ENCODE data around the gene ATXN3.

DNA sequence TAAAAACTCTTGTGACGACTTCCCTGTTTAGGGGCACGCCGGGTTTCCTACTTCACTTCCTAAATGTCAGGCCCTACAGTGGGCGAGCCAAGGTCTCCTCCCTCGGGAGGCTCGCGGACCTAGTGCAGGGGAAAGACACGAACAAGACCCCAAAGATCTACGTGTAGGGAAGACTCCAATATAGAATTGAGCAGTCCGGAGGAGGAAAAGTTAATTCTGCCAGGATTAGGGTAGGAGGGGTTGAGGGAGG lies 564 bp downstream of the ATXN3 start:
- TF ChIP-seq, protein P1, sequence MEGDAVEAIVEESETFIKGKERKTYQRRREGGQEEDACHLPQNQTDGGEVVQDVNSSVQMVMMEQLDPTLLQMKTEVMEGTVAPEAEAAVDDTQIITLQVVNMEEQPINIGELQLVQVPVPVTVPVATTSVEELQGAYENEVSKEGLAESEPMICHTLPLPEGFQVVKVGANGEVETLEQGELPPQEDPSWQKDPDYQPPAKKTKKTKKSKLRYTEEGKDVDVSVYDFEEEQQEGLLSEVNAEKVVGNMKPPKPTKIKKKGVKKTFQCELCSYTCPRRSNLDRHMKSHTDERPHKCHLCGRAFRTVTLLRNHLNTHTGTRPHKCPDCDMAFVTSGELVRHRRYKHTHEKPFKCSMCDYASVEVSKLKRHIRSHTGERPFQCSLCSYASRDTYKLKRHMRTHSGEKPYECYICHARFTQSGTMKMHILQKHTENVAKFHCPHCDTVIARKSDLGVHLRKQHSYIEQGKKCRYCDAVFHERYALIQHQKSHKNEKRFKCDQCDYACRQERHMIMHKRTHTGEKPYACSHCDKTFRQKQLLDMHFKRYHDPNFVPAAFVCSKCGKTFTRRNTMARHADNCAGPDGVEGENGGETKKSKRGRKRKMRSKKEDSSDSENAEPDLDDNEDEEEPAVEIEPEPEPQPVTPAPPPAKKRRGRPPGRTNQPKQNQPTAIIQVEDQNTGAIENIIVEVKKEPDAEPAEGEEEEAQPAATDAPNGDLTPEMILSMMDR (IDR thresholded peaks at IDR 0.05): no peak
- no peak for TF ChIP-seq MAX (CRISPR knock-in tag; IDR thresholded peaks at IDR 0.05)
- TF ChIP-seq ZNF121 (CRISPR knock-in tag; IDR thresholded peaks at IDR 0.05): no peak
- TF ChIP-seq ZMAT4 (CRISPR knock-in tag; IDR thresholded peaks at IDR 0.05): no peak
- TF ChIP-seq, protein P2, sequence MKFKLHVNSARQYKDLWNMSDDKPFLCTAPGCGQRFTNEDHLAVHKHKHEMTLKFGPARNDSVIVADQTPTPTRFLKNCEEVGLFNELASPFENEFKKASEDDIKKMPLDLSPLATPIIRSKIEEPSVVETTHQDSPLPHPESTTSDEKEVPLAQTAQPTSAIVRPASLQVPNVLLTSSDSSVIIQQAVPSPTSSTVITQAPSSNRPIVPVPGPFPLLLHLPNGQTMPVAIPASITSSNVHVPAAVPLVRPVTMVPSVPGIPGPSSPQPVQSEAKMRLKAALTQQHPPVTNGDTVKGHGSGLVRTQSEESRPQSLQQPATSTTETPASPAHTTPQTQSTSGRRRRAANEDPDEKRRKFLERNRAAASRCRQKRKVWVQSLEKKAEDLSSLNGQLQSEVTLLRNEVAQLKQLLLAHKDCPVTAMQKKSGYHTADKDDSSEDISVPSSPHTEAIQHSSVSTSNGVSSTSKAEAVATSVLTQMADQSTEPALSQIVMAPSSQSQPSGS (CRISPR knock-in tag; IDR thresholded peaks at IDR 0.05; ENCODE audit: borderline replicate concordance, low read depth): no peak
- no peak for TF ChIP-seq NFYB (CRISPR knock-in tag; conservative IDR thresholded peaks at IDR 0.05; ENCODE audit: low read depth)
- TF ChIP-seq USF2 (CRISPR knock-in tag; IDR thresholded peaks at IDR 0.05): no peak
- no peak for TF ChIP-seq ZNF423 (CRISPR knock-in tag; IDR thresholded peaks at IDR 0.05)
- TF ChIP-seq TEAD1 (CRISPR knock-in tag; IDR thresholded peaks at IDR 0.05): no peak
- no peak for TF ChIP-seq MLX (CRISPR knock-in tag; IDR thresholded peaks at IDR 0.05)
- no peak for TF ChIP-seq ZBTB21 (CRISPR knock-in tag; IDR thresholded peaks at IDR 0.05; ENCODE audit: borderline replicate concordance)
- TF ChIP-seq, protein P3, sequence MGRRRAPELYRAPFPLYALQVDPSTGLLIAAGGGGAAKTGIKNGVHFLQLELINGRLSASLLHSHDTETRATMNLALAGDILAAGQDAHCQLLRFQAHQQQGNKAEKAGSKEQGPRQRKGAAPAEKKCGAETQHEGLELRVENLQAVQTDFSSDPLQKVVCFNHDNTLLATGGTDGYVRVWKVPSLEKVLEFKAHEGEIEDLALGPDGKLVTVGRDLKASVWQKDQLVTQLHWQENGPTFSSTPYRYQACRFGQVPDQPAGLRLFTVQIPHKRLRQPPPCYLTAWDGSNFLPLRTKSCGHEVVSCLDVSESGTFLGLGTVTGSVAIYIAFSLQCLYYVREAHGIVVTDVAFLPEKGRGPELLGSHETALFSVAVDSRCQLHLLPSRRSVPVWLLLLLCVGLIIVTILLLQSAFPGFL (CRISPR knock-in tag; IDR thresholded peaks at IDR 0.05; ENCODE audit: borderline replicate concordance): no peak
- no peak for TF ChIP-seq GABPB1 (CRISPR knock-in tag; IDR thresholded peaks at IDR 0.05)
- no peak for TF ChIP-seq ZNF317 (CRISPR knock-in tag; IDR thresholded peaks at IDR 0.05; ENCODE audit: borderline replicate concordance, low read depth)
